HG03045 (cell line): ENCODE results near the gene HGFAC.

Experiments used
- ATAC-seq: cut with Tn5 transposase; IDR thresholded peaks from one replicate; pipeline ENCODE4 v1.9.1; 2021; ENCODE audit warnings: mild to moderate bottlenecking, moderate library complexity; ENCODE audit not compliant: unreplicated experiment

The HGFAC gene

DNA sequence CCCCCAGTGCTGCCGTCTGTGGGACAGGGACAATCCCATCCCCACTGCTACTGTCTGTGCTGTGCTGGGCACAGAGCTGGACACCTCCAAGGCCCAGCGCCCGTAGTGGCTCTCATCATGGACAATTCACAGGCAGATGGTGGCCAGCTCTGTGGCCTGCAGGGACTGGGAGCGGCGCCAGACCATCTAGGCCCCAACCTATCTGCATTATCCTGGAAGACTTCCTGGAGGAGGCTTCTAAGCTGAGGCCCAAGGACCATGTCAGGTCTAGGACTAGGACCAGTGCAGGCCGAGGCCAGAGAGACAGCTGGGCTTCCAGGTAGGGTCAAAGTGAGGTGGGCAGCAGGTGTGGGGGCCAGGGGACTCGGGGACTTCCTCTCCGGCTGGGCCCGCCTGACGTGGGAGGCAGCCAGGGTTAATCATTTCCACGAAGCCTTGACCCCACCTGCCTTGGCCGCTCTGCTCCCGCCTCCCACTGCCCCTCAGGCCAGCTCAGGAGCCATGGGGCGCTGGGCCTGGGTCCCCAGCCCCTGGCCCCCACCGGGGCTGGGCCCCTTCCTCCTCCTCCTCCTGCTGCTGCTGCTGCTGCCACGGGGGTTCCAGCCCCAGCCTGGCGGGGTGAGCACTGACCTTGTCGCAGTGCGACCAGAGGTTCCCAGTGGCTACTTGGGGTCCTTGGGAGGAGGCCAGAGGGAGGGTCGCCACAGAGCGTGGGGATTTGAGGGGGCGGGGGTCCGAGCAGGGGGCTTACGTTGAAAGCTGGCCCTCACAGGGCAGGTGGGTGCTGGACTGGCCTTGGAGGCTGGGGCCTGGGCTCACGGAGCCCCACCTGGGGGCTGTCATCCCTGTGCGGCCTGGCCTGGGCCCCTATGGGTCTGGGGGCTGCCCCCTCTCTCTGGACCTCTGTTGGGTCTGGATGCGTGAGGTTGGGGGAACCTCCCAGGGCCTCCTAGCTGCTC, at the start of gene HGFAC:
Gene HGFAC (plus strand): TSS at position 468 of the 959 bp plus-strand sequence. CDS start 34 bp downstream, at position 502.
- no peak for ATAC-seq

DNA sequence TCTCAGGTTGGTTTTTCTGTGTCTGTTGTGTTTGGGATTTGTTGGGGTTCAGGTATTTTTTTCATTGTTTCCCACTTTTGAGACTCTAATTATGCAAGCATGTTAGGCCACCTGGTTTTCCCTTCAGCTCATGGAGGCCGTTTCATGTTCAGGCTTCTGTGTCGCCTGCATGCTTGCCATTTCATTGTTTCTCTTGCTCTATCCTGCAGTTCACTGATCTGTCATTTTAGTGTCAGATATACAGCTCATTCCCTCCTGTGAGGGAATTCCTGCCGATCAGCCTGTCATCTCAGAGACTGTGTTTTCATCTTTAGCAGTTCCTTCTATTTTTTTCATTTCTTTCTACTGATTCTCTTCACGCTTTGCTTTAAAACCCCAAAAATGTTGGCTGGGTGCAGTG, 49.4 kb upstream of the HGFAC start:
- no peak for ATAC-seq

DNA sequence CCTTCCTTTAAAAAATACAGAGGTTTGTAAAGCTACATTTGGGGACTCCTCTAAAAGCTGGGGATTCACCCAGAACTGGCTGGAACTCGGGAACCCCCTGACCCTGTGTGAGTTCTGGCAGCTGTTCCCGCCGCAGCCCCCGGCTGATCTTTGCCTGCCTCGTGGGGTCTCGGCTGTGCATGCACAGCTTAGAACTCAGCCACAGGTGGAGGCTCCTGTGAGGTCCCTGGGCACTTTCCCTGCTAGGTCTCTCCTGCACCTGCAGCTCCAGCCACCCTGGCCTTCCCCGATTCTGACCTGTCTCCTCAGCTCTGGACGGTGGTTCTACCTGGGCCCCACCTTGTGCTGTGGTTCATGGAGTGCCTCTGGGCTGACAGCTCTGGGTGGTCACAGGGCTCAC, 48.6 kb upstream of the HGFAC start:
- no peak for ATAC-seq

DNA sequence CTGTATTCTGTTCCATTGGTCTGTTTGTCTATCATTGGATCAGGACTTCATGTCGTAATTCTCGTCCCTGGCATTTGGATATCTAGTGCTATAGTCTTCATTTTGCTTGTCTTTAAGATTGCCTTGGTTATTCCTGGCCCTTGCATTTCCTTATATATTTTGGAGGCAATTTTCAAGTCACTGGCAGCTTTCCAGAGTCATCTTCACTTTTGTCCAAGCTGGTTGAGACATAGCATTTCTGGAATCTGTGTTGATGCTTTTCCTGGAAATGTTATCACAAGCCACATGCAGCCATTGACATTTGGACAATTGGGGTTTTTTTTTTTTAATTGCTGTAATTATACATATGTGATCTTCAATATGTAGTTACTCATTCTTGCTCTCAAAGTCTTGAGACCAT, 45.2 kb upstream of the HGFAC start:
- no peak for ATAC-seq

DNA sequence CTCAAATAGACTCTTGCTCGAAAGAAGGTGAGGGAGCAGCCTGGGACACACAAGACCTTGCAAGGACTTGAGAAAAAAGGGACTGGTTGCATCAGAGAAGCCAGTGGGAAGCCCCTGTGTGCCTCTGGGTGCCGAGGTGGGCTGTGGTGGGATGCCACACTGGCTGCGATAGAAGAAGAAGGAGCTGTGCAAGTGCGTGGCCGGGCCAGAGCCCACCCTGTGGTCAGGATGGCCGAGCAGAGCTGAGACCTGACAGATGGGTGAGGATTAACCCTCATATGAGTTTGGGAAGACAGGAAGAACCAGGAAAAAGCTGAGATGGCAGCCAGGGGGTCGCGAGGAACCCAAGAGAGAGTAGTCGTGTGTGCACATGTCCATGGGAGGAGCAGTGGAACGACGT, 44.6 kb upstream of the HGFAC start:
- no peak for ATAC-seq

DNA sequence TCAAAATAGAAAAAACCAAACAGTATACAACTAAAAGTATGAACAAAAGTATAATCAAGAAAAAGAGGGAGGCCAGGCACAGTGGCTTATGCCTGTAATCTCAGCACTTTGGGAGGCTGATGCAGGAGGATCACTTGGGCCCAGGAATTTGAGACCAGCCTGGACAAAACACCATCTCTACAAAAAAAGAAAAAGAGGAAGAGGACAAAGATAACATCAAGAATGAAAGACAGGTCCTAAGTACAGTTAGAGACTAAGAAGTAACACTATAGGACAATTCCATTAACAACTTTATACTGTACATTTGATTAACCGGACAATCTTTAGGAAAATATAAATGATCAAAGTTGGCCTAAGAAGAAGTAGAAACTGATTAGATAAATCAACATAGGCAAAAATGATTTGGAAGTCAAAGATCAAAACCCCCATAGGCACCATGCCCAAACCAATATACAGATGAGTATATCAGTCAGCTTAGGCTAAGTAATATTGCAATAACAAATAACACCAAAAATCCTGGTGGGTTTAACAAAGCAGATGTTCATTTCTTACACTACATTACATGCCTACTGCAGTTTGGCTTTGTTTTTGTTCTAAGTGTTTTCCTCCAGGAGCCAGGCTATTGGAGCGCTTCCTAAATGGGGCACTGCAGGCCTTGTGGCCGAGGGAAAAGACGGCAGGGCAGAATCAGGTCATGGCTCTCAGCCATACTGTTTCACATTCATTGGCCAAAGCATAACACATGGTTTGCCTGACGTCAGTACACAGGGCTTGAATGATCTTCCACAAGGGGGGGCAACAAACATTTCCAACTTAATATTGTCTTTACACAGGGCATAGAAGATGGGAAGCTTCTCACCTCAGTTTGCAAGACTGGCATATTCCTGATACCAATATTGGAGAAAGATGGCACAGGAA, 42.2 kb upstream of the HGFAC start:
- ATAC-seq: no peak

GRCh38 chr4:3401436-3402171, 40.2 kb upstream of the HGFAC start:
- ATAC-seq: no peak

- ATAC-seq: no peak
These were observed 39.0 kb upstream of the HGFAC start for GRCh38 chr4:3402491-3403347.

DNA sequence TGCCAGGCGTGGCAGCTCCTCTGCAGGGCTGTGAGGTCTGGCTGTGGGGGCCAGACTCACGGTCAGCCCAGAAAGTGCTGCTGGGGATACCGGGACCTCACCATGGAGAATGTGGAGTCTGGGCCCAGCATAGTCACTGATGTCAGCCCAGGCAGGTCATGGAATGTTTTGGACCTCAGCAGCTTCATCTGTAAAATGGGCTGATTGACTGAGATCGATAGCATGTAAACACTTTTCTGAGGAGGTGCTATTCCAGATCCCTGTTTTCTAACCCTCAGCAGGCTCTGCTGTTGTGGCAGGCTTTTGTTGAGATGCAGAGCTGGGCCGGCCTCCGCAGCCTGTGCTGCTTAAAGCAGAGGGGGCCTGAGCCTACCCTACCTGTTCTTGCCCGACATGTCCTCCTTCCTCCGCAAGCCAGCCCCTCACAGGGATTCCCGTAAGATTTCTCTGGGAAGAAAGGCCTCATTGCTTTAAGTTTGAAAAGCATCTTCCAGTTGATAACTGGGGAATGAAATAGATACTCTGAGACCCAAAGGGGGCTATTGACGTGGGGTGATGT, 38.3 kb upstream of the HGFAC start:
- ATAC-seq: no peak

DNA sequence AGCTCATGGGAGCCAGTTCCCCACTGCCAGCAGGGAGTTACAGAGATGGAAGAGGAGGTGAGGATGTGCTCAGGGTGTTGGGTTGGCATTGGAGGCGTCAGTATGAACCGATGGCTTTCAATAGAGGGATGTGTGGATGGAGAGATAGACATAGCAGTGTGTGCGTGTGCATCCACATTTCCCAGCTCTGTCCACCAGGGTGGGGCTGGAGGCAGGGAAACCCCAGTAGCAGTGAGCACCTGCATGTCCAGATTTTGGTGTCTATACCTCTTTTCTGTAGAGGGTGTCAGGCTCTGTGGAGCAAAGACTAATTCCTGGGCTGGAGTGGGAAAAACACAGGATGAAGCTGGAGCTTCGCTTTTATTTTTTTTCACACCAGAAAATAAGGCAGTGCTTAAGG, 37.2 kb upstream of the HGFAC start:
- ATAC-seq: no peak

GRCh38 chr4:3405176-3405575, 36.6 kb upstream of the HGFAC start:
- ATAC-seq: no peak

- no peak for ATAC-seq
These were observed 35.7 kb upstream of the HGFAC start for GRCh38 chr4:3406021-3406420.

DNA sequence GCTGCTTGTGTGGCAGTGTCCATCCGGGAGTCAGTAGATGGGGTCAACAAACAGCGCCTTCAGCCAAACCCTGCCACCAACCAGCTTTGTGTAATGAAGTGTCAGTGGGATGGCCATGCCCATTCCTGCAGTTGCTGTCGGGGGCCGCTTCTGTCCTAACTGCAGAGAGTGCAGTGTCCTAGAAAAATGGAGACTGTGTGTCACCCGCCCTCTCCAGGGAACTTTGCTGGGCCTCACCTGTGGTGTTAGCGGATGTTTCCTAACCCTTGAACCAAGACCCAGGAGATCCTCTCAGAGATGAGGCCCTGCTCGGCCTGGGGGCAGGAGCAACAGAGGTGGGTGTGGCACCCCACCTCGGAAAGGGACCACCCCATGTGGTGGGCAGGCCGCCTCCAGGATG, 35.3 kb upstream of the HGFAC start:
- no peak for ATAC-seq

GRCh38 chr4:3407171-3407771, 34.5 kb upstream of the HGFAC start:
- no peak for ATAC-seq

DNA sequence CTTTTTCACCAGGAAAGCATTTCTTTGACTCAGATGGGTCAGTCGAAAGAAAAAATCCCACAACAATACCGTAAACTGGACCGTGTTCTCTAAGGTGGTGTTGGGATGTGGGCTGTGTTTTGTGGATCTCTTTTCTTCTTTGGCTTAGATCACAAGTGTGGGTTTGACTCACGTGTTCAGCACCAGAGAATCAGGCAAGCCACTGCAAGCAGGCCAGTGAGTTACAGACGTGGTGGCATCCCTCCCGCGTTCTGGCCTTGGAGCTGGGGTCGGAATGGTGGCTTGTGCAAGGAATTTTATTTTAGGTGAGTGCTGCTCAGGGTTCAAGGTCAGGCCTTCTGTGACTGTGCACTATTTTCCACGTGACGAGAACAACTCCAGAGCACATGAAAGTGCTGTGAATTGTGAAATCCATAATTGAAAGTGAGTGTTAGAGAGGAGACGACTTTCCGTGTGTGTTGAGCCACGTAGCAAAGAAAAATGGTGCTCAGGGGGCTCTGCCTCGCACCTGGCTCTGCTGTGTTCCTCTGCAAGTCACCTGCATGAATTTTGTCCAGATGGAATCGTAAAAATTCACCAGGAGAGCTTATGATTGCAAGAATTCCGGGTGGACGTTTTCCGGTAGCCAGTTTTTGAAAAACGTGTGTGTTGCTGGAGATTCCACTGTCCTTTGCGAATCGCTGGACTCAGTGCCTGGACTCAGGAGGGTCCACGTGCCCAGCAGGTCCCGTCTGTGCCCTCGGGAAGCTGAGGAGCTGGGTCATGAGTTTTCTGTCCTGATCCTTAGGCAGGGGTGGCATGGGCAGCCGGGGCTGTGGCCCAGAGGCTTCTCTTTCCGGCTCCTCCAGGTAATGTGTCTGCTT, 33.6 kb upstream of the HGFAC start:
- no peak for ATAC-seq

DNA sequence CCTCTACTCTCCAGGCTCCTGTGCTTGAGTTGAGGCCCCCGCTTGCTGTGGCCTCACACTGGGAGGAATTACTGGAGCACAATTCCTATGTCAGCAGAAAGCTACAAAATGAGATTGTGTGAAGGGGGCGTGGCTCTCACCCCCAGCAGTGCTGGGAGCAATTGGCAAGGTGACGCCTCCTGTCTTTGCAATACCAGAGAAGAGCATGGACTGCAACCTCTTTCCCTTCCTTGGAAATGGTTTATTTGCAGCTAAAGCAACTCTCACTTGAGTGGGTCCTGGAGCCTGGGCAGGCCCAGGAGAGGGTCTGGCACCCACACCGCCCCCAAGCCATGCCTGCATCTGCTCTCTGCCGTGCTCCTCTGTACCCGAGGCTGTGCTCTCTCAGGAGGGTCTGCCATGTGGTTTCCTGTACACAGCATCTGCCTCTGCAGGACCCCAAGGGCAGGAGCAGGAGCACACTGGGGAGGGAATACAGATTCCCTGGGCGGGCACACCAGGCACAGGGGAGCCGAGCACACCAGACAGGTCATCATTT, 32.9 kb upstream of the HGFAC start:
- no peak for ATAC-seq

DNA sequence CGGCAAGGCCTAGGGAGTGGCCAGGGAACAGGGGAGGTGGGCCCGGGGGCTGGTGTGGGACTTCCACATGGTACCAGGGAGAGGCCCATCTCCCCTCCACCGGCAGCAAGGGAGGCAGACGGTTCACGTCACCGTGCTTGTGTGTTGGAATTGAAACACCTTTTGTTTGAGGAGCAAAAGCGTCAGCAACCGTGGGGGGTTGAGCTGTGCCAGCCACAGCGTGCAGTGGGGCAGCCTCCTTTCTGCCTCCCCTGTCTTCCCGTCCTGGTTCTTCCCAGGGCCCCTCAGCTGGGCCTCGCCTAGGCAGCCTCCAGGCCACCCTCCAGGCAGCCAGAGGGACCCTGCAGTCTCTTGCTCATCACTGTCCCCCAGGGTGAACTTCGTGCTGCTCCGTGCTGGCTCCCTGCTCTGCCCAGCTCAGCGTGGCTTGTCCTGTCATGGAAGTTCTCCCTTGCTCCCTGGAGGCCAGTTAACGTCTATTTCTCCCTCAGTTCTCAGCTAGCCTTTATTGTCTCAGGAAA, 32.1 kb upstream of the HGFAC start:
- no peak for ATAC-seq
